CD4-positive, CD25-positive, alpha-beta regulatory T cell (primary cell): ENCODE results near the gene GNMT. TPM values are rescaled to one million over a fixed set of nuclear protein-coding genes. Genes with fewer than 3 reads are reported as not detected.
A peak's percentile ranks its signal among the peaks of the same experiment; 100 is the strongest.

Source experiments
- ATAC-seq, 2 donors: fragments of 150-1000 bp; cut with Tn5 transposase; one replicate each; pipeline ENCODE4 v1.10.0; 2021; ENCODE audit warnings: low read depth in 2 of 2, moderate number of reproducible peaks in 2 of 2, moderate library complexity in 1 of 2
- DNase-seq, 3 donors: peaks; one replicate each; pipeline versions ENCODE4 v3.0.0 to v3.0.0-alpha.2; 2012 to 2022; ENCODE audit warnings: mixed read lengths in 1 of 3
- H3K27ac ChIP-seq: one replicate; pipeline ENCODE4 v1.7.0; 2013; ENCODE audit warnings: mild to moderate bottlenecking, low read length; ENCODE audit not compliant: insufficient read depth, poor library complexity, severe bottlenecking
- H3K27me3 ChIP-seq: one replicate; pipeline ENCODE4 v1.7.0; 2013; ENCODE audit warnings: low read length; ENCODE audit not compliant: control insufficient read depth, insufficient read depth
- H3K36me3 ChIP-seq: one replicate; pipeline ENCODE4 v1.7.0; 2013; ENCODE audit warnings: mild to moderate bottlenecking, low read length, moderate library complexity; ENCODE audit not compliant: control insufficient read depth, insufficient read depth
- H3K4me1 ChIP-seq: 2 replicates; pipeline ENCODE4 v1.7.0; 2013; ENCODE audit warnings: mild to moderate bottlenecking, low read length; ENCODE audit not compliant: insufficient read depth, control insufficient read depth, poor library complexity, severe bottlenecking
- H3K4me3 ChIP-seq: one replicate; pipeline ENCODE4 v1.7.0; 2013; ENCODE audit warnings: low read depth, mild to moderate bottlenecking, low read length, moderate library complexity
- H3K9me3 ChIP-seq, 2 experiments: 1 replicate in 1 of 2; 2 replicates in 1 of 2; pipeline ENCODE4 v1.7.0; 2013; ENCODE audit warnings: low read length in 2 of 2, mild to moderate bottlenecking in 1 of 2, moderate library complexity in 1 of 2; ENCODE audit not compliant: control insufficient read depth in 2 of 2
- H3K27ac Mint-ChIP-seq, 3 donors: one replicate each; pipeline ENCODE4 v1.8.0; 2020 to 2022; ENCODE audit warnings: mild to moderate bottlenecking in 3 of 3, mixed read lengths in 3 of 3, moderate library complexity in 2 of 3
- H3K27me3 Mint-ChIP-seq: one replicate; pipeline ENCODE4 v1.8.0; 2022; ENCODE audit warnings: mild to moderate bottlenecking, mixed read lengths
- H3K36me3 Mint-ChIP-seq: one replicate; pipeline ENCODE4 v1.8.0; 2020; ENCODE audit warnings: mixed read lengths
- H3K4me1 Mint-ChIP-seq, 4 donors: one replicate each; pipeline ENCODE4 v1.8.0; 2020 to 2022; ENCODE audit warnings: mixed read lengths in 4 of 4, mild to moderate bottlenecking in 1 of 4
- H3K4me3 Mint-ChIP-seq, 4 donors: one replicate each; pipeline ENCODE4 v1.8.0; 2020 to 2022; ENCODE audit warnings: mild to moderate bottlenecking in 4 of 4, mixed read lengths in 4 of 4, moderate library complexity in 3 of 4
- H3K9me3 Mint-ChIP-seq, 7 donors: one replicate each; pipeline ENCODE4 v1.8.0; 2020 to 2022; ENCODE audit warnings: mixed read lengths in 7 of 7, mild to moderate bottlenecking in 3 of 7, moderate library complexity in 2 of 7
- polyA plus RNA-seq, 4 donors: library from polyadenylated mRNA; unstranded; fragments of 300-500 nt; fragmentation: Illumina TruSeq; gene quantifications; one replicate each; pipeline ENCODE4 v1.2.3, GENCODE V29; 2021
- total RNA-seq: library from RNA; stranded (reverse); gene quantifications from one replicate; pipeline ENCODE4 v1.2.3, GENCODE V29; 2022

The GNMT gene
- total and polyA plus RNA-seq, 5 donors from 2014 or later = 0.22 to 0.99 TPM; not detected in 3

DNA sequence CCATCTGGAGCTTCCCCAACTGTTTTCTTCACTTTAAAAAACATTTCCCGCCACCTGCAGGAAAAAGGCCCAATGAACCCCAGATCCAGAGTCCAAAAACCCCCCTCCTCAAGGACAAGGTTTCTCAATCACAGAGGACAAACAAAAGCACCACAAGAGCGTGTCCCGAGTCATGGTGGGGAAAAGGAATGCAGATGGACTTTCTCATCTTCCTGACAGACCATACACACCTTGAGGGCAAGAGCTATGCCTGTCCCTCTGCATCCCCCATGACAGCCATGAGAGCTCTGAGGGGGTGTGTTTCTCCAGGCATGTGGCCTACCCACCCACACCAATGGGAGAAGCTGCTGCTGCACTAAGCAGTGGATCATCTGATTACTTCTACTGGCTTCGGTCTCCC lies 9.4 kb downstream of the GNMT start:
- H3K27me3 ChIP-seq = no peaks in the 10 kb centered on the region
- H3K9me3 ChIP-seq = no peaks in the 10 kb centered on the region
- no peaks in the 10 kb centered on the region for H3K4me1 ChIP-seq
- Mint-ChIP-seq H3K36me3 (peaks cover 5% of the 10 kb centered on the region), H3K4me1 (peaks cover 2 to 13% (median 6%) of the 10 kb centered on the region in 4 donors), H3K27me3 (no peaks in the 10 kb centered on the region), H3K27ac (no peak overlapping the region), H3K4me3 (no peak overlapping the region), H3K9me3 (no peaks in the 10 kb centered on the region)
- no peak overlapping the region for H3K27ac ChIP-seq
- H3K4me3 ChIP-seq = no peak overlapping the region
- ATAC-seq = no peak
- DNase-seq = no peak
- peaks cover 13% of the 10 kb centered on the region for H3K36me3 ChIP-seq

DNA sequence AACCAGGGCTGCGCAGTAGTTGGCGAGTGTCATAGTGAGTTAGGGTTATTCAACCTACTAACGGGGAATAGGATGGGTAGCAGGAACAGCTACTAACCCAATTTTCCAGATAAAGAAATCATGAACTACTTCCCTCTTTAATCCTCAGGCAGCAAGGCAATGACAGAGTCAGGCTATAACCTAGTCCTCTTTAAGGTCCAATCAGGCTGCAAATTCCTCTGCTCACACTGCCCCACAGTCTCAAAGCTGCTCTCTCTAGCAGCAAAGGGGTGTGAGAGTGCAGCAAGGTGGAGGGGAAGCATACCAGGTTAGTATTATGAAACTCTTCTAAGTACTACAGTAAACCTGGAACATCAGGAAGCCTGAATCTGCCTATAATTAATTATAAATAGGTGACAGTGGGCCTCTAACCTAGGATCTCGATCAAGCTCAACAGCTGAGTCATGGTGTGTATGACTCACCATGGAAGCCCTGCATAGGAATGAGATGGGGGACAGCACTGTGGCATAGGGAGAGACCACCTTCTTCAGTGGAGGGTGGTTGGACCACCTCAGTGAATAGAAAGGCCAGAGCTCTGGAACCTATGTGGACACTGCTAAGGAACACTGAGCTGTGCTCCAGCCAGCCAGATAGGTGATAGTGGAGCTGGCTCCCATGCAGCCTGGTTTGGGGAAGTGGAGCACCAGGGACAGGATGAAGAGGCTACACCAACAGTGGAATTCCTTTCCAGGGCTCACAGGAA lies 10.5 kb downstream of the GNMT start:
- Mint-ChIP-seq H3K4me3 (no peak overlapping the region), H3K4me1 (peaks cover 9 to 21% (median 9%) of the 10 kb centered on the region in 4 donors), H3K9me3 (no peaks in the 10 kb centered on the region), H3K27me3 (no peaks in the 10 kb centered on the region), H3K27ac (peak overlapping the region in 1 of 3 donors; percentile 15), H3K36me3 (peaks cover 5% of the 10 kb centered on the region)
- no peaks in the 10 kb centered on the region for H3K27me3 ChIP-seq
- H3K9me3 ChIP-seq = no peaks in the 10 kb centered on the region
- no peaks in the 10 kb centered on the region for H3K4me1 ChIP-seq
- no peak overlapping the region for H3K27ac ChIP-seq
- no peak overlapping the region for H3K4me3 ChIP-seq
- no peak for ATAC-seq
- H3K36me3 ChIP-seq = peaks cover 9% of the 10 kb centered on the region
- DNase-seq = no peak

DNA sequence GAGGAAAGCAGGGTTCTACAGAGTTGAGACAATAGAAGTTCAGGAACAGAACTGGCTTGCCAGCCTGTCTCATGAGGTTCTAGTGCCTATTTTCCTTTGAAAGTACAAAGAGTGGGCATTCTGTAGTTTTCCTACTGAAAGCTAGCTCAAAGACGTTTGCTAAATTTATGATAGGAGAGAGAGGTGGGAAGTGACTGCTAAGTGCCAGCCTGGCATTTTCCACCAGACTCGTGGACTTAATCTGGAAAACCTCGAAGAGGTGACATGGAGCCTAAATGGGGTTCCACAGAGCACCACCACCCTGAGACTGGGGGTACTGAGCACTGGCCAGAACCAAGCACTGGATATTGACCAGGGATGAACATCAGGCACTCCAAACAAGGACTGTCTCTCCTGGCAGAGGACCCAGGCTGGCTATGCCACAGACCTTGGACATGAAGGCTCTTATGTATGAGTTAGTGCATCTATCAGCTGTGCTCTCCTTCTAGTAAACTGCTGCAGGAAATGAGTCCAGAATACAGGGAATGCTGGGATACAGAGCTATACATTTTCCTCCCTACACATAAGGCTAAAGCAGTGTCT lies 11.3 kb downstream of the GNMT start:
- Histone ChIP-seq H3K27me3 (no peaks in the 10 kb centered on the region), H3K27ac (no peak overlapping the region), H3K4me3 (no peak overlapping the region), H3K4me1 (peaks cover 4% of the 10 kb centered on the region), H3K36me3 (peaks cover 9% of the 10 kb centered on the region), H3K9me3 (no peaks in the 10 kb centered on the region)
- H3K27ac Mint-ChIP-seq = no peak overlapping the region
- no peaks in the 10 kb centered on the region for H3K9me3 Mint-ChIP-seq
- H3K4me3 Mint-ChIP-seq = no peak overlapping the region
- ATAC-seq (no peak), DNase-seq (no peak)
- peaks cover 6% of the 10 kb centered on the region for H3K36me3 Mint-ChIP-seq
- peaks cover 12 to 29% (median 15%) of the 10 kb centered on the region in 4 donors for H3K4me1 Mint-ChIP-seq
- H3K27me3 Mint-ChIP-seq = no peaks in the 10 kb centered on the region

DNA sequence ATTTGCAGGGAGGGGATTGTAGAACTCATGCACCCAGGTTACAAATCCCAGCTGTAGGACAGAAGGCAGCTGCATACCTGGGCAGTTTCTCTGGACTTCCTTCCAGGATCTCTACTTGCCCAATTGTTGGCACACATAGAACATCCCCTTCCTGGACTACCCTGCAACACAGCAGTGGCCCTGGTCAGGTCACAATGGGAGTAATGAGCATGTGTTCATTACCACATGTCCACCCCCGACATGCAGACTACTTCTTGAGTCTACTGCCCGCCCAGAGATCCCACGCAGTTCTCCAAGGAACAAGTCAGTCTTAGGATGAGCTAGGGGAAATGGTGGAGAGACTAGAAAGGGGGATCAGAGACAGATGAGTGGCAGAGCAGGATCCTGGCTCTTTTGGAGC lies 13.4 kb downstream of the GNMT start:
- no peak overlapping the region for H3K27ac ChIP-seq
- H3K27me3 ChIP-seq = no peaks in the 10 kb centered on the region
- H3K9me3 Mint-ChIP-seq = no peaks in the 10 kb centered on the region
- H3K4me3 ChIP-seq = no peak overlapping the region
- peaks cover 16 to 42% (median 22%) of the 10 kb centered on the region in 4 donors for H3K4me1 Mint-ChIP-seq
- H3K9me3 ChIP-seq = no peaks in the 10 kb centered on the region
- no peaks in the 10 kb centered on the region for H3K27me3 Mint-ChIP-seq
- peak overlapping the region in 2 of 3 donors; percentile 86 to 88 for H3K27ac Mint-ChIP-seq
- peak overlapping the region in 1 of 4 donors; percentile 61 for H3K4me3 Mint-ChIP-seq
- peaks cover 21% of the 10 kb centered on the region for H3K4me1 ChIP-seq
- no peak for ATAC-seq
- DNase-seq = no peak
- H3K36me3 Mint-ChIP-seq = peaks cover 8% of the 10 kb centered on the region
- peaks cover 7% of the 10 kb centered on the region for H3K36me3 ChIP-seq

DNA sequence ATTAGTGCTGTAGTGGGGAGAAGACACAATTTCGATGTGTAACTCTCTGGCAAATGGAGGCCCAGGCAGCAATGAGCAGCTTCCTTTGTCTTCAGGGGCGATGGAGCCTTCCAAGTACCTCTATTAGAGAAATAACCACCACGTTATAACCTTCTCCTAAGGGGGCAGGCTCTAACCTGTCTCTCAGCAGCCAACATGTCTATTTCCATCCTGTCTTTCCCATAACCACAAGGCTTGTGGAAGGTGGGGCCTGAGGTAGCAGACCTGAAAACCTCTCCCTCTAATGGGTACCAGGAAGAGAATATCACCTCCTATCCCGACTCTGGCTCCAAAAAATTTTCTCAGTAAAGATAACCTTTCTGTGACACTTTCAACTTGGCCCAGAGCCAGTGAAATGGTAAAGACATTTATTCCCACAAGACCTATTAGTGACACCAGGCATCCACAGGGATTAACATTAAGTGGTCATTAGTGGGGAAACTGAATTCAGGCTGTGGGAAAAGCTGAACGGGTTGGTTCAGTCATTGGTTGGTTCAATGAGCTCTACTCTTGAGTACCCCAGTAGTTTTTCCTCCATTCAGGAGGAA lies 14.5 kb downstream of the GNMT start:
- H3K4me3 Mint-ChIP-seq = peak overlapping the region in 2 of 4 donors; percentile 5 to 32
- H3K27me3 Mint-ChIP-seq = no peaks in the 10 kb centered on the region
- H3K9me3 Mint-ChIP-seq = no peaks in the 10 kb centered on the region

DNA sequence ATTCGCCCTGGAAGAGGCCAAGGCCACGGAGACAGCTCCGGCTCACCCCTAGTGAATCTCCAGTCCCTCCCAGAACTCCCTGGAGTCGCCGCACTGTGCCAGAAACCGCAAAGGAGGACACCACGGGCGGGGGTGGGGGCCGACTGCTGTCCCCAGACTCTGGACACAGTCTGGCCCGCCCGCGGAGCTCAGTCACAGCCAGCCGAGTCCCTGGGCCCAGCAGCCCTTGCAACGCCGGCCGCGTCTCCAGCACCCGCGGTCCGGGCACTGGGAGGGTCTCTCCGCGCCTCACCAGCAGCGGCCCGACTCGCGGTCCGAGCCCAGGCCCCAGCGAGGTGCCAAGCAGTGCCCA lies 17.9 kb downstream of the GNMT start:
- Mint-ChIP-seq H3K9me3 (no peaks in the 10 kb centered on the region), H3K27ac (peak overlapping the region in 2 of 3 donors; percentile 85 to 92), H3K4me1 (peaks cover 18 to 61% (median 32%) of the 10 kb centered on the region in 4 donors), H3K27me3 (no peaks in the 10 kb centered on the region), H3K4me3 (peak overlapping the region; percentile 81 to 94 (median 90)), H3K36me3 (peaks cover 8% of the 10 kb centered on the region)
- peaks cover 4% of the 10 kb centered on the region for H3K36me3 ChIP-seq
- ATAC-seq (no peak), DNase-seq (peak in 1 of 3 donors; percentile 16)
- H3K4me1 ChIP-seq = peaks cover 32% of the 10 kb centered on the region
- H3K27me3 ChIP-seq = no peaks in the 10 kb centered on the region
- peak overlapping the region; percentile 68 for H3K4me3 ChIP-seq
- H3K27ac ChIP-seq = peak overlapping the region; percentile 96
- no peaks in the 10 kb centered on the region for H3K9me3 ChIP-seq

More for the DNA sequence above, 14.5 kb downstream of the GNMT start:
- Histone ChIP-seq H3K9me3 (no peaks in the 10 kb centered on the region), H3K27ac (no peak overlapping the region), H3K27me3 (no peaks in the 10 kb centered on the region), H3K4me1 (peaks cover 29% of the 10 kb centered on the region), H3K36me3 (peaks cover 4% of the 10 kb centered on the region), H3K4me3 (no peak overlapping the region)
- H3K36me3 Mint-ChIP-seq = peaks cover 8% of the 10 kb centered on the region
- DNase-seq (no peak), ATAC-seq (no peak)
- H3K4me1 Mint-ChIP-seq = peaks cover 22 to 53% (median 30%) of the 10 kb centered on the region in 4 donors
- peak overlapping the region in 1 of 3 donors; percentile 46 for H3K27ac Mint-ChIP-seq

DNA sequence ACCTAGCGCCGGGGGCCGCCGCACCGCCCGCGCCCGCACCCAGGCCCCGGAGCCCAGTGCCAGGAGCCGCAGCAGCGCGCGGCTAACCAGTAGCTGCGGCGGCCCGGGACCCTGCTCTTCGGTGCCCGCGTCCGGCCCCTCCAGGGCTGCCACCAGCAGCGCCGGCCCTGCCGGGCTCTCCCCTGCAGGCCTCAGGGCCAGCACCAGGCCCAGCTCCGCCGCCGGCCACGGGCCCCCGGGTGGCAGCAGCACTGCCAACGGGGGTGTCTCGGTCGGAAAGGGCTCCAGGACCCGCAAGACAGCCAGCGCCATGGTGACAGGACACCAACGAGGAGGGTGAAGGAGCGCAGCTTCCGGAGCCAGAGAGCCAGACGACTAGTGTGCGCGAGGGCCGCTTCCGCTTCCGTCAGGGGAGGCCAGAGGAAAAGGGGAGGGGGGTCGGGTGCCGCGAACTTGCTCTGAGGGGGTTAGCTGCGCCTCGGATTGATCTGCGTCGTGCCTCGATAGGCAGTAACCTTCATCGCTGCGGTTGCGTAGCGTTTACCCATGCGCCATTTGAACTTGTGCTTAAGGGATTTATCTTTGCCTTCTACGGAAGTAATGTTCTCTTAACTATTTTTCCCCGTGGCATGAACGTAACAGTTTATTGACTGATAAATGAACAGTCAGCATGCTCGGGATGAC lies 18.4 kb downstream of the GNMT start, which contains the start of gene PEX6:
TSS of gene PEX6 (minus strand) at position 343 of the 684 bp plus-strand sequence. CDS start at position 312, 31 bp downstream.
- peak; percentile 90 to 98 (median 94) for DNase-seq
- H3K36me3 ChIP-seq = peaks cover 1% of the 10 kb centered on the region
- Mint-ChIP-seq H3K36me3 (peaks cover 5% of the 10 kb centered on the region), H3K9me3 (no peaks in the 10 kb centered on the region), H3K4me3 (peak within 1 kb of the TSS; percentile 90 to 94 (median 92)), H3K27ac (peak within 1 kb of the TSS; percentile 95 to 99 (median 97)), H3K4me1 (peaks cover 20 to 62% (median 35%) of the 10 kb centered on the region in 4 donors), H3K27me3 (no peaks in the 10 kb centered on the region)
- peak within 1 kb of the TSS; percentile 96 for H3K27ac ChIP-seq
- peak within 1 kb of the TSS; percentile 93 for H3K4me3 ChIP-seq
- H3K27me3 ChIP-seq = no peaks in the 10 kb centered on the region
- H3K4me1 ChIP-seq = peaks cover 37% of the 10 kb centered on the region
- peak; percentile 94 to 96 for ATAC-seq
- no peaks in the 10 kb centered on the region for H3K9me3 ChIP-seq
